IMR-90 (cell line): Measurements from ENCODE around the gene HSBP1L1. TPM values are rescaled to one million over a fixed set of nuclear protein-coding genes. Genes with fewer than 3 reads are reported as not detected.
A peak's percentile ranks its signal among the peaks of the same experiment; 100 is the strongest.

Experiments
- ATAC-seq: fragments of 200-7000 bp; cut with Tn5 transposase; 2 replicates; pipeline ENCODE4 v1.9.1; 2020; ENCODE audit warnings: low read depth, mild to moderate bottlenecking, moderate library complexity
- Bru-seq: library from RNA; stranded (reverse); fragments of 400-500 nt; gene quantifications from one replicate; lab custom pipeline; 2021; lab: Mats Ljungman, UMichigan
- BruChase-seq, 2 experiments: library from RNA; stranded (reverse); fragments of 400-500 nt; gene quantifications; one replicate each; lab custom pipeline; 2021; lab: Mats Ljungman, UMichigan
- BruUV-seq: library from RNA; stranded (reverse); fragments of 400-500 nt; replicated peaks from 2 replicates; lab custom pipeline; 2021; lab: Mats Ljungman, UMichigan
- CTCF ChIA-PET: fragments of 300-600 bp; formaldehyde crosslinking; extraction: SDS; loops from one replicate; lab custom pipeline; 2021; ENCODE audit warnings: antibody characterized with exemption; lab: Yijun Ruan, JAX
- POLR2A ChIA-PET: fragments of 300-600 bp; sonication (Branson Sonifier 250); formaldehyde crosslinking; loops from one replicate; lab custom pipeline; 2022; ENCODE audit warnings: antibody characterized with exemption; ENCODE audit not compliant: unreplicated experiment; lab: Charles Lee
- DNase-seq: peaks from one replicate; pipeline ENCODE4 v3.0.0; 2013
- H2AFZ ChIP-seq: replicated peaks from 2 replicates; pipeline ENCODE3; 2013; ENCODE audit warnings: low read length, mild to moderate bottlenecking; ENCODE audit not compliant: poor library complexity
- H2AK5ac ChIP-seq: 2 replicates; pipeline ENCODE4 v1.6.1; 2013; ENCODE audit warnings: low read depth, low read length, inconsistent platforms
- H2AK9ac ChIP-seq: replicated peaks from 2 replicates; pipeline ENCODE3; 2013; ENCODE audit warnings: mild to moderate bottlenecking, low read depth, low read length, moderate library complexity; ENCODE audit not compliant: poor library complexity
- H2BK120ac ChIP-seq: 2 replicates; pipeline ENCODE4 v1.6.1; 2013; ENCODE audit warnings: low read depth, low read length, inconsistent platforms
- H2BK15ac ChIP-seq: 3 replicates; pipeline ENCODE4 v1.6.1; 2013; ENCODE audit warnings: low read depth, low read length, inconsistent platforms
- H2BK20ac ChIP-seq: 2 replicates; pipeline ENCODE4 v1.6.1; 2013; ENCODE audit warnings: low read depth, mild to moderate bottlenecking, inconsistent platforms, low read length, moderate library complexity
- H2BK5ac ChIP-seq: 2 replicates; pipeline ENCODE4 v1.6.1; 2013; ENCODE audit warnings: mild to moderate bottlenecking, low read depth, low read length, inconsistent platforms; ENCODE audit not compliant: poor library complexity, severe bottlenecking
- H3K14ac ChIP-seq: replicated peaks from 2 replicates; pipeline ENCODE4 v1.6.1; 2013; ENCODE audit warnings: low read depth, low read length, inconsistent platforms
- H3K18ac ChIP-seq: 2 replicates; pipeline ENCODE4 v1.6.1; 2013; ENCODE audit warnings: low read depth, low read length, control low read depth
- H3K23ac ChIP-seq: 2 replicates; pipeline ENCODE4 v1.6.1; 2013; ENCODE audit warnings: low read depth, low read length, inconsistent platforms
- H3K27ac ChIP-seq: 2 replicates; pipeline ENCODE4 v1.5.1; 2013; ENCODE audit warnings: mild to moderate bottlenecking, control low read depth, low read length; ENCODE audit not compliant: insufficient read depth
- H3K27me3 ChIP-seq: 2 replicates; pipeline ENCODE4 v1.6.1; 2013; ENCODE audit warnings: low read length; ENCODE audit not compliant: control insufficient read depth, insufficient read depth
- H3K36me3 ChIP-seq: 2 replicates; pipeline ENCODE4 v1.6.1; 2013; ENCODE audit warnings: low read length, mixed read lengths; ENCODE audit not compliant: control insufficient read depth, insufficient read depth
- H3K4ac ChIP-seq: 2 replicates; pipeline ENCODE4 v1.6.1; 2013; ENCODE audit warnings: low read depth, low read length, inconsistent platforms
- H3K4me1 ChIP-seq: 2 replicates; pipeline ENCODE4 v1.6.1; 2013; ENCODE audit warnings: low read length, mixed read lengths; ENCODE audit not compliant: control insufficient read depth, insufficient read depth
- H3K4me2 ChIP-seq: 2 replicates; pipeline ENCODE4 v1.6.1; 2013; ENCODE audit warnings: low read depth, mild to moderate bottlenecking, control low read depth, low read length, moderate library complexity
- H3K4me3 ChIP-seq: 2 replicates; pipeline ENCODE4 v1.5.1; 2013; ENCODE audit warnings: low read depth, mild to moderate bottlenecking, control low read depth, low read length, moderate library complexity; ENCODE audit not compliant: insufficient read depth
- H3K56ac ChIP-seq: 2 replicates; pipeline ENCODE4 v1.6.1; 2013; ENCODE audit warnings: low read length, inconsistent platforms; ENCODE audit not compliant: insufficient read depth; ENCODE audit errors: extremely low read depth
- H3K79me1 ChIP-seq, 2 experiments: 2 replicates each; pipeline ENCODE4 v1.6.1; 2013; ENCODE audit warnings: low read length in 2 of 2, inconsistent platforms in 1 of 2, low read depth in 1 of 2
- H3K9ac ChIP-seq: 2 replicates; pipeline ENCODE4 v1.6.1; 2013; ENCODE audit warnings: low read depth, low read length, control low read depth
- H3K9me1 ChIP-seq: 2 replicates; pipeline ENCODE4 v1.6.1; 2013; ENCODE audit warnings: low read length, inconsistent platforms; ENCODE audit not compliant: insufficient read depth
- H3K9me3 ChIP-seq: 2 replicates; pipeline ENCODE4 v1.6.1; 2013; ENCODE audit warnings: low read length; ENCODE audit not compliant: control insufficient read depth, insufficient read depth
- H4K20me1 ChIP-seq: 2 replicates; pipeline ENCODE4 v1.6.1; 2013; ENCODE audit warnings: low read length, inconsistent platforms; ENCODE audit not compliant: insufficient read depth
- H4K5ac ChIP-seq: 2 replicates; pipeline ENCODE4 v1.6.1; 2013; ENCODE audit warnings: mild to moderate bottlenecking, low read depth, low read length, control low read depth
- H4K8ac ChIP-seq, 2 experiments: 2 replicates each; pipeline ENCODE4 v1.6.1; 2013; ENCODE audit warnings: low read depth in 2 of 2, low read length in 2 of 2, control low read depth in 1 of 2, inconsistent platforms in 1 of 2
- H4K91ac ChIP-seq: 2 replicates; pipeline ENCODE4 v1.6.1; 2013; ENCODE audit warnings: low read depth, low read length, inconsistent platforms; ENCODE audit not compliant: insufficient read depth
- BHLHE40 ChIP-seq: fragments of 150-350 bp; IDR thresholded peaks from 2 replicates; pipeline ENCODE4 v1.6.1; 2016; ENCODE audit warnings: mild to moderate bottlenecking, low read depth, low read length
- CEBPB ChIP-seq: IDR thresholded peaks from 2 replicates; pipeline ENCODE4 v1.6.1; 2012; ENCODE audit warnings: low read depth, low read length, improper control_type of control experiment
- CHD1 ChIP-seq: IDR thresholded peaks from 2 replicates; pipeline ENCODE4 v1.6.1; 2012; ENCODE audit warnings: low read depth, low read length, improper control_type of control experiment
- CTCF ChIP-seq: conservative IDR thresholded peaks from 2 replicates; pipeline ENCODE4 v1.5.1; 2012; ENCODE audit warnings: mild to moderate bottlenecking, low read depth, low read length, improper control_type of control experiment
- ELK1 ChIP-seq: fragments of 150-350 bp; IDR thresholded peaks from 2 replicates; pipeline ENCODE4 v1.6.1; 2016; ENCODE audit warnings: low read depth, mild to moderate bottlenecking, low read length, moderate library complexity, borderline replicate concordance
- MAZ ChIP-seq: IDR thresholded peaks from 2 replicates; pipeline ENCODE4 v1.6.1; 2012; ENCODE audit warnings: low read depth, mild to moderate bottlenecking, low read length, improper control_type of control experiment, moderate library complexity, borderline replicate concordance
- MXI1 ChIP-seq: IDR thresholded peaks from 2 replicates; pipeline ENCODE4 v1.6.1; 2012; ENCODE audit warnings: low read depth, mild to moderate bottlenecking, low read length, moderate library complexity, borderline replicate concordance
- NFE2L2 ChIP-seq: fragments of 150-350 bp; IDR thresholded peaks from 2 replicates; pipeline ENCODE4 v1.6.1; 2016; ENCODE audit warnings: low read depth, mild to moderate bottlenecking, low read length
- POLR2A ChIP-seq: IDR thresholded peaks from 2 replicates; pipeline ENCODE4 v1.6.1; 2012; ENCODE audit warnings: mild to moderate bottlenecking, low read depth, low read length
- RAD21 ChIP-seq: IDR thresholded peaks from 2 replicates; pipeline ENCODE4 v1.6.1; 2012; ENCODE audit warnings: low read length, improper control_type of control experiment
- RFX5 ChIP-seq: IDR thresholded peaks from 2 replicates; pipeline ENCODE4 v1.8.0; 2012; ENCODE audit warnings: low read depth, mild to moderate bottlenecking, low read length, moderate library complexity
- SMC3 ChIP-seq: fragments of 150-350 bp; IDR thresholded peaks from 2 replicates; pipeline ENCODE4 v1.6.1; 2016; ENCODE audit warnings: low read depth, mild to moderate bottlenecking, antibody characterized with exemption, low read length, moderate library complexity
- WGBS, 2 experiments: methylation state at CpG; one replicate each; pipeline versions ENCODE4 v1.1.5 to v1.1.7; 2013; ENCODE audit warnings: missing lambda C conversion rate in 2 of 2; ENCODE audit not compliant: insufficient read length in 1 of 2; ENCODE audit errors: extremely low coverage in 2 of 2; 5-methylcytosine and 5-hydroxymethylcytosine counted together
- dilution Hi-C: fragments of 300-500 bp; cut with HindIII; formaldehyde crosslinking; loops from one replicate; pipeline ENCODE4 v1.14.3; 2018; ENCODE audit warnings: low sequenced_read_pairs; ENCODE audit not compliant: unreplicated experiment
- in situ Hi-C: fragments of 300-500 bp; cut with MboI; formaldehyde crosslinking; loops from 3 replicates; pipeline ENCODE4 v1.14.3; 2019; ENCODE audit warnings: low sequenced_read_pairs, inconsistent platforms, mixed read lengths
- intact Hi-C: fragments of 100-400 bp; cut with micrococcal nuclease; formaldehyde crosslinking; loops from 2 replicates; pipeline ENCODE4 v1.10.0; 2022
- long read RNA-seq: library from polyadenylated mRNA; unstranded; transcript quantifications from one replicate; pipeline ENCODE4 v2.0.0, GENCODE V29; 2021; ENCODE audit not compliant: unreplicated experiment
- polyA plus RNA-seq, 3 experiments: library from polyadenylated mRNA; depleted of rRNA; stranded (reverse); fragments of >200 nt; gene quantifications; 2 replicates each; pipeline ENCODE4 v1.2.3, GENCODE V29; 2012; ENCODE audit warnings: low replicate concordance in 1 of 3
- total RNA-seq: library from RNA; depleted of rRNA; stranded (reverse); fragments of >200 nt; gene quantifications from 2 replicates; pipeline ENCODE4 v1.2.3, GENCODE V29; 2012; rRNA removed

HSBP1L1 gene
- total RNA-seq (7.8 and 8.6 TPM in 2 replicates), polyA plus RNA-seq (2012; rRNA removed) (14.9 and 18.0 TPM in 2 replicates), Bru-seq, nascent RNA (percentile 77 among the genes with signal in this experiment), BruChase-seq, experiment 1, labeled RNA remaining after a 6-hour chase (percentile 76 among the genes with signal in this experiment), BruChase-seq, experiment 2, labeled RNA remaining after a 2-hour chase (percentile 73 among the genes with signal in this experiment)
- 18.1 and 26.9 TPM in 2 replicates for polyA plus RNA-seq (2012; cell fraction: cytosol; rRNA removed)
- 22.4 and 64.4 TPM in 2 replicates for polyA plus RNA-seq (2012; cell fraction: nucleus; rRNA removed; ENCODE audit: low replicate concordance)
- long read RNA-seq, transcript HSBP1L1-201 (4 exons, 771 nt), result major isoform, 10 of 14 reads
- long read RNA-seq, partial matches to known transcripts, result 0 of 14 reads
- long read RNA-seq, other reads (novel, unspliced or antisense), result 1 of 14 reads

GRCh38 chr18:79964330-79965118 is at the start of gene HSBP1L1:
Gene HSBP1L1, plus strand, starts transcription at chr18:79964643. Its CDS starts 93 bp downstream, at chr18:79964736.
- Histone ChIP-seq H3K14ac (peak within 1 kb of the TSS; percentile 97), H4K20me1 (peaks cover 13% of the 10 kb centered on the region), H4K8ac (peak within 1 kb of the TSS; percentile 37 to 75), H3K36me3 (peaks cover 9% of the 10 kb centered on the region), H2BK5ac (peak within 1 kb of the TSS; percentile 96), H3K4me1 (peaks cover 9% of the 10 kb centered on the region), H3K9me3 (no peaks in the 10 kb centered on the region), H4K91ac (peak within 1 kb of the TSS; percentile 85), H3K9me1 (peaks cover 9% of the 10 kb centered on the region), H3K18ac (peak within 1 kb of the TSS; percentile 66), H3K4me3 (peak within 1 kb of the TSS; percentile 66), H3K23ac (peak within 1 kb of the TSS; percentile 96), H2BK120ac (peak within 1 kb of the TSS; percentile 78), H3K9ac (peak within 1 kb of the TSS; percentile 78), H3K79me1 (peaks cover 8 to 28% of the 10 kb centered on the region in 2 experiments), H3K56ac (peak within 1 kb of the TSS; percentile 51), H2AFZ (peak within 1 kb of the TSS; percentile 89), H3K4me2 (peak within 1 kb of the TSS; percentile 90), H2AK5ac (peak within 1 kb of the TSS; percentile 79), H4K5ac (peak within 1 kb of the TSS; percentile 69), H2AK9ac (peak within 1 kb of the TSS; percentile 99), H3K4ac (peak within 1 kb of the TSS; percentile 95), H3K27me3 (no peaks in the 10 kb centered on the region), H2BK20ac (peak within 1 kb of the TSS; percentile 65), H3K27ac (peak within 1 kb of the TSS; percentile 84), H2BK15ac (0 out of 3 replicates have a peak within 1 kb of the TSS, but pooled peaks have one; percentile 10)
- WGBS, 2 experiments, result 3% methylated on average over 21 of the region's 73 CpGs; no CpG with 5 or more reads in 1 of the 2 experiments
- dilution Hi-C loops (no loop called here), in situ Hi-C loops (no loop called here), intact Hi-C loops (loop anchor here (5.0 to 10.0 kb wide), 2 partner anchors 120 to 167 kb away; partner anchors contain the start of gene KCNG2)
- ATAC-seq (peak; percentile 60), DNase-seq (no peak)
- POLR2A ChIA-PET, result interaction anchor here (0.6 kb wide), 1 partner anchor 70 kb away, joined by 9 read pairs; the partner anchor contains the start of gene RBFA
- CTCF ChIA-PET, result interaction anchor here (0.9 to 1.7 kb wide), 2 partner anchors 13 to 75 kb away, joined by 3 read pairs; partner anchors contain the start of gene SLC66A2
- no TSS peak for BruUV-seq
- no peak for TF ChIP-seq RFX5
- TF ChIP-seq POLR2A, result no peak; the same call in 1 of the 2 replicates
- TF ChIP-seq CHD1, result no peak
- TF ChIP-seq CTCF, result peak; percentile 32; the same call in 1 of the 2 replicates
- TF ChIP-seq NFE2L2, result no peak
- peak; percentile 41; the same call in 1 of the 2 replicates for TF ChIP-seq MAZ
- no peak for TF ChIP-seq ELK1
- TF ChIP-seq SMC3, result no peak
- TF ChIP-seq BHLHE40, result no peak
- no peak for TF ChIP-seq MXI1
- TF ChIP-seq CEBPB, result no peak
- TF ChIP-seq RAD21, result 0 out of 2 replicates have a peak, but pooled peaks have one; percentile 10
